Activated CD4-positive, alpha-beta T cell treated with anti-CD3 and anti-CD28 coated beads, Interleukin-2, amount 50 U/mL, for 24 hours (primary cell): ENCODE data around the gene VWDE.
"Not testable (repeated sequence)": the region's sequence is repeated elsewhere in the genome, so short reads cannot be mapped to it uniquely, and the experiment has no call there.

Experiments
- DNase-seq, 2 donors: peaks; one replicate each; pipeline ENCODE4 v3.0.0-alpha.2; 2020; ENCODE audit warnings: low read depth in 1 of 2, low spot score in 1 of 2

Gene VWDE

DNA sequence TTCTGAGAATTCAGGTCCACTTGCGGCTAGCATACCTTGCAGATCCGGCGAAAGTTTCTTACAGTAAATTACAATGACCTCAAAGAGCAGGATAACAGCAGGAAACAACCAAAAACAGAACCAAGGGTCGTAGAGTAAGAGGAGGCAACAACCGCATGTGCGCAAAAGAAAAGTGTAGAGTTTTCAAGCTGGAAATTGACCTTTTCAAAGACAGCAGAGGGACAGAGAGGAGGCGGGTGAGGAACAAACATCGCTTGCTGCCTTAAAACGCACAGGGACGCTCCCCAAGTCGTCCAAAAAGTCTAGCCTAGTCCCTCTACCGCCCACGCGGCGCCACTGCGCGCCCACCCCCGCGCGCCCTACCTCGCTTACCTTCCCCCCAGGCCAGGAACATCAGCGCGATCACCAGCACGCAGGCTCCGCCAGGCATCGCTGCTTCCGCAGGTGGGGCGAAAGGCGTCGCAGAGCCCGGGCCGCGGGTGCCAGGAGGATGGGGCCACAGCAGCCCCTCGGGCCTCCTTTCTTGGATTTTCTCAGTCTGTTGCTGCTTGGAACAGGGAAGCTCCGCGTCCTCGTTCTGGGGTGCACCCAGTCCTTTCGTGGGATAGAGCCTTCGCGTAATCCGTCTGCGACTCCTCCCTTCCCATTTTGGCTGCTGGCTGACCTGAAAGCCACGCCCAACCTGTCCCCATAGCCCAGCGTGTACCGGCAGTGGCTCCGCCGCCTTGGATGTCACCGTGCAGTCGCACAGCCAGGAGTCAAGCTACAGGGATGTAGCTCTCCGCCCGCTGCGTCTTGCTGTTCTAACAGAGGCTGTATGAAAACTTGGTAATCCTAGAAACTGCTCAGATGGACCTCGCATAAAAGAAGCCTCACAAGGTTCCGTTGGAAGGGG, at the start of gene VWDE:
VWDE (minus strand) TSS at position 579 of the 895 bp plus-strand sequence; CDS start at position 430, 149 bp downstream.
- peak; percentile 13 to 32 for DNase-seq

DNA sequence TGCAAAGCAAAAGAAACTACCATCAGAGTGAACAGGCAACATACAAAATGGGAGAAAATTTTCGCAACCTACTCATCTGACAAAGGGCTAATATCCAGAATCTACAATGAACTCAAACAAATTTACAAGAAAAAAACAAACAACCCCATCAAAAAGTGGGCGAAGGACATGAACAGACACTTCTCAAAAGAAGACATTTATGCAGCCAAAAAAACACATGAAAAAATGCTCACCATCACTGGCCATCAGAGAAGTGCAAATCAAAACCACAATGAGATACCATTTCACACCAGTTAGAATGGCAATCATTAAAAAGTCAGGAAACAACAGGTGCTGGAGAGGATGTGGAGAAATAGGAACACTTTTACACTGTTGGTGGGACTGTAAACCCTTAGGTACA, 49.5 kb upstream of the VWDE start:
- not testable (repeated sequence) for DNase-seq

GRCh38 chr7:12450615-12451014, 47.0 kb upstream of the VWDE start:
- DNase-seq: no peak

- no peak for DNase-seq
Measured at GRCh38 chr7:12444785-12445184, 41.1 kb upstream of the VWDE start.

DNA sequence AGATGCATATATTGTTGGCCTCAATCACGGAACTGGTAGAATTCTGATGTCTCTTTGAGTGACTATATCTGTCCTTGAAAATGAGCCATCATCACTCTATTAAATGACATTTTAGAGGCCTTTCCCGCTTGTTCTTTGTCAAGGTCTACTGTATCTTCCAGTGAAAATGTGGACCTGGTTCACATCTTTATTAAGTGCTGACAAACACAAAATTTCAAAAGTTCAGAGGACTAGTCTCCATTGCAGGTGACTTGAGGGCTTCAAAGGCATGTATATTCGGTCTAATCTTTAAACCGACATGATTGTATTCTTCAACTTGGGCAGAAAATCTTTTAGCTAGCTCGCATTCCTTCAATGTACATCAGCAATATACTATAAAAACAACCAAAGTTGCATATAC, 36.6 kb upstream of the VWDE start:
- no peak for DNase-seq

DNA sequence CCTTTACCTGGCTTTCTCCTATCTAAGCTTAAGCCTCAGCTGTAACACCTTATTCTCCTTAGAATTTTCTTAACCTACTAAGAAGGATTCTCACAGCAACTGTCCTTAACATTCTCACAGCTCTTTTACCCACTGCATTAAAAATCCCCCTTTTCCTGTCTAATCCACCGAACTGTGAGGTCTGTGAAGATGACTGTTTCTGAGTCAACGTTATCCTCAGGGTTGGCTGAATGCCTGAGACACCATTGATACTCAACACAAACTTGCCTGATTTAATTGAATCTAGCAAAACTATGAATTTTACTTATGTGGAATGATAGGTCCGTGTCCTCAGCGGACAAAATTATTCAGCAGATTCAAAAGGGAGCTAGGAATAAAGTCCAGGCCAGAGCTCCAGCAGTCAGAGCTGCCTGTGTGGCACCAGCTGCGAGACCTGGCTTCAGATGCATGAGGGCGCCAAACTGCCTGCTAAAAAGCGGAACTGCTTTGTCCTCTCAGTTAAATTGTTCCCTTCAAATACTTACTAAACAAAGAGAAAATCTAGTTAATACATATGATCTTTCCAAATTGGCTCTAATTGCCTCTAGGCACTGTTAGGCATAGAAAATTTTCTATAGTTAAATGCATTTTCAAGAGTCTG, 33.4 kb upstream of the VWDE start:
- DNase-seq: no peak

GRCh38 chr7:12436126-12436525, 32.5 kb upstream of the VWDE start:
- DNase-seq: no peak

DNA sequence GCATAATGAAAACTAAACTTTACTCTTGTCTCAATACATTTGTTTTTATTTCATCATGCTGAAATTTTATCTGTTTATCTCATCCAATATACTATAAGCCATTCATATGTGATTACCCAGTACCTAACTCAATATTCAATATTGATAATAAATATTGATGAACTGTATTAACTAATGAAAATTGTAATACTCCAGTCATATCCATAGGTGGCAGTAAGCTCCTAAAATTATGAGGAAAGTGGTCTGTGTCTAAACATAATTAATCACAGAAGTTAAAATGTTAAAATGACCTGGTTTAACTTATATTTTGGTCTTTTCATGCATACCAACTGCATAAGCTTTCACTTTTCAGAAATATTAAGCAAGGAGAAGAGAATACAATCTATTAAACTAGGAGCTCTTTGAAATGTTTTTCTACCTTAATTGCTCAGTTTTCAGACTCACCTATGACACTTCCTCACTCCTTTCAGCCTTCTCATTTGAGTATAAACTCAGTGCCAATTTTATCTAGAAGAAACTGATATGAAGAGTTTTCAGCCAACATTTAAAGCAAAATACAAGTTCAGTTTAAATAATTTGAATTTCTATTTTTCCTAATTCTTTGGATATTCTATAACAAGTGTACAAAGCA, 30.5 kb upstream of the VWDE start:
- no peak for DNase-seq

DNA sequence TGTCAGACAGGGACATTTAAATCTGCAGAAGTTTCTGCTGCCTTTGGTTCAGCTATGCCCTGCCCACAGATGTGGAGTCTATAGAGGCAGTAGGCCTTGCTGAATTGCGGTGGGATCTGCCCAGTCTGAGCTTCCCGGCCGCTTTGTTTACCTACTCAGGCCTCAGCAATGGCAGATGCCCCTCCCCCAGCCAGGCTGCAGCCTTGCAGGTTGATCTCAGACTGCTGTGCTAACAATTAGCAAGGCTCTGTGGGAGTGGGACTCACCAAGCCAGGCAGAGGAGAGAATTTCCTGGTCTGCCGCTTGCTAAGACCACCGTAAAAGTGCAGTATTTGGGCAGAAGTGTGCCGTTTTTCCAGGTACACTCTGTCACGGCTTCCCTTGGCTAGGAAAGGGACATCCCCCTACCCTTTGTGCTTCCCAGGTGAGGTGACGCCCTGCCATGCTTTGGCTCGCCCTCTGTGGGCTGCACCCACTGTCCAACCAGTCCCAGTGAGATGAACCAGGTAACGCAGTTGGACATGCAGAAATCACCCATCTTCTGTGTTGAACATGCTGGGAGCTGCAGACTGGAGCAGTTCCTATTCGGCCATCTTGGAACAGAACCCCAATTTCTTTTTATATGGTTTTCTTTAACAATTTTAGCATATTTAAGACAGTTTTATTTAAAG, 28.4 kb upstream of the VWDE start:
- DNase-seq: no peak

- no peak for DNase-seq
Measured at GRCh38 chr7:12425311-12425710, 21.6 kb upstream of the VWDE start.

GRCh38 chr7:12423997-12424745, 20.5 kb upstream of the VWDE start:
- no peak for DNase-seq

- no peak for DNase-seq
Measured at GRCh38 chr7:12423355-12423996, 19.8 kb upstream of the VWDE start.

- no peak for DNase-seq
Measured at GRCh38 chr7:12422554-12423320, 19.1 kb upstream of the VWDE start.

GRCh38 chr7:12418452-12418851, 14.8 kb upstream of the VWDE start:
- no peak for DNase-seq

GRCh38 chr7:12415072-12415471, 11.4 kb upstream of the VWDE start:
- DNase-seq: no peak

DNA sequence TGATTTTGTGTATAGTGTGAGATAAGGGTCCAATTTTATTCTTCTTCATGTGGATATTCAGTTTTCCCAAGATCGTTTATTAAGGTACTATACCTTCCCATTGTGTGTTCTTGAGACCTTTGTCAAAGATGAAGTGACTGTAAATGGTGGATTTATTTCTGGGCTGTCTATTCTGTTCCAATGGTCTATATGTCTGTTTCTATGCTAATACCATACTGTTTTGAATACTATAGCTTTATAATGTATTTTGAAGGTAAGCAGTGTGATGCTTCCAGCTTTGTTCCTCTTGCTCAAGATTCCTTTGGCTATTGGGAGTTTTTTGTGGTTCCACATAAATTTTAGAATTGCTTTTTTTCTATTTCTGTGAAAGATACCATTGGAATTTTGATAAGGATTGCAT, 8.7 kb upstream of the VWDE start:
- no peak for DNase-seq

- no peak for DNase-seq
Measured at GRCh38 chr7:12410523-12410922, 6.9 kb upstream of the VWDE start.

DNA sequence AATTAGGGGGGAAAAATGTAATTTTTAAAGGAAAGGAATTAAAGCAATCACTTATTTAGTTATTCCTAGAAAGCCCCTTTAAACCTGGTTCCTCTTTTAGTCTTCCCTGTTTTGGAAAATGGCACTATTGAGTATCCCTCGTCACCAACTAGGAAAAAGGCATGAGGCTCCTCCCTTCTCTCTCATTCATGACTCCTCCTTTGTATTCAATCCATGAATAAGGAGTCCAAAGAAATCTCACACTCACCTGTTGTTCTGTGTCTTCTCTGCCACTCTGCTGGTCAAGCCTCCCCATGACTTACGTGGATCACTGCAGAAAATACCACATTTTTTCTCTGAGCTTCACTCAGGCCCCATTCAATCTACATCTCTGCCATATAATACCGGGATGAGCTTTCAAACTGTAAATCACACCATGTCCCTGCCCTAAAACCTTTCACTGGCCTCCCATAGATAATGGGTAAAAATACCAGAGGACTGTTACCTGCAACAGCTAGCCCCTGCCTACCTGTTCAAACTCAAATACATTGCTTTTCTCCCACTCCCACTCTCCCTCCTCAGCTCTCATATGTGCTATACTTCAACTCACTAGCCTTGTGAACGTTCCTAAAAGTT, 5.5 kb upstream of the VWDE start:
- no peak for DNase-seq

DNA sequence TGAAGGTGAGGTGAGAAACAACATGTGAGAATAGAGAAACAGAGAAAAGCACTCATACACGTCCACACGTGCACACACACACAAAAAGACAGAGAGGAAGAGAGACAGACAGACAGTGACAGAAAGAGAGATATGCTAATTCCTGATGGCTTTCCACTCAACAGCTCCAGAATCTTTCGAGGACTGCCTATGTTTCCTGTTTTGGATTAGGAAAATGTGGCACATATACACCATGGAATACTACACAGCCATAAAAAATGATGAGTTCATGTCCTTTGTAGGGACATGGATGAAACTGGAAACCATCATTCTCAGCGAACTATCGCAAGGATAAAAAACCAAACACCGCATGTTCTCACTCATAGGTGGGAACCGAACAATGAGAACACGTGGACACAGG, 4.0 kb upstream of the VWDE start:
- DNase-seq: not testable (repeated sequence)
